GM12878 (cell line): Measurements from ENCODE around the gene RPEL1. TPM values are rescaled to one million over a fixed set of nuclear protein-coding genes. Genes with fewer than 3 reads are reported as not detected.
"Not testable (repeated sequence)": the region's sequence is repeated elsewhere in the genome, so short reads cannot be mapped to it uniquely, and the experiment has no call there.

Experiments used
- ATAC-seq: fragments of 200-7000 bp; cut with Tn5 transposase; 3 replicates; pipeline ENCODE4 v1.9.1; 2020; ENCODE audit warnings: mild to moderate bottlenecking, moderate library complexity
- BruUV-seq: library from RNA; stranded (reverse); fragments of 400-500 nt; replicated peaks from 2 replicates; lab custom pipeline; 2021; lab: Mats Ljungman, UMichigan
- CTCF ChIA-PET: fragments of 300-600 bp; sonication (Branson Sonifier 250); formaldehyde crosslinking; extraction: SDS; loops from one replicate; lab custom pipeline; 2021; ENCODE audit warnings: inconsistent platforms; lab: Yijun Ruan, JAX
- POLR2A ChIA-PET: fragments of 350-600 bp; formaldehyde crosslinking; extraction: SDS; loops from one replicate; lab custom pipeline; 2021; ENCODE audit warnings: inconsistent platforms; lab: Charles Lee
- RAD21 ChIA-PET: fragments of 300-600 bp; sonication (Branson Sonifier 250); formaldehyde crosslinking; loops from one replicate; lab custom pipeline; 2023; ENCODE audit warnings: antibody characterized with exemption; ENCODE audit not compliant: unreplicated experiment; lab: Charles Lee
- SMC1A ChIA-PET: fragments of 300-600 bp; sonication (Branson Sonifier 250); formaldehyde crosslinking; loops from one replicate; lab custom pipeline; 2023; ENCODE audit not compliant: unreplicated experiment, uncharacterized antibody; lab: Charles Lee
- DNase-seq: peaks from one replicate; pipeline ENCODE4 v3.0.0-alpha.2; 2011; ENCODE audit warnings: low read depth, low spot score
- FAIRE-seq: peaks from 3 replicates; lab custom pipeline; 2011; peaks lifted over from hg19 to GRCh38; lab: Jason Lieb, UNC
- H2AFZ ChIP-seq: 2 replicates; pipeline ENCODE4 v1.6.0; 2011; ENCODE audit warnings: low read depth, low read length, control low read depth; ENCODE audit not compliant: control insufficient read depth
- H3K27ac ChIP-seq: 2 replicates; pipeline ENCODE4 v1.5.1; 2011; ENCODE audit warnings: control low read depth; ENCODE audit not compliant: control insufficient read depth, insufficient read depth
- H3K27me3 ChIP-seq, 2 experiments: replicated peaks in 1 of 2; 2 replicates each; pipeline versions ENCODE4 v1.6.0 to v1.6.1; 2011; ENCODE audit warnings: low read length in 1 of 2; ENCODE audit not compliant: control insufficient read depth in 2 of 2, insufficient read depth in 2 of 2
- H3K36me3 ChIP-seq, 2 experiments: 2 replicates each; pipeline ENCODE4 v1.5.1; 2011; ENCODE audit warnings: low read length in 1 of 2; ENCODE audit not compliant: control insufficient read depth in 2 of 2, insufficient read depth in 2 of 2
- H3K4me1 ChIP-seq: 2 replicates; pipeline ENCODE4 v1.6.1; 2011; ENCODE audit warnings: mild to moderate bottlenecking, low read length, moderate library complexity, mixed read lengths; ENCODE audit not compliant: control insufficient read depth, insufficient read depth
- H3K4me2 ChIP-seq: 2 replicates; pipeline ENCODE4 v1.6.0; 2011; ENCODE audit warnings: control low read depth; ENCODE audit not compliant: control insufficient read depth, insufficient read depth
- H3K4me3 ChIP-seq: fragments of 200-600 bp; sonication (generic); 2 replicates; pipeline ENCODE4 v1.5.1; 2016
- H3K79me2 ChIP-seq: 2 replicates; pipeline ENCODE4 v1.6.0; 2011; ENCODE audit warnings: low read length; ENCODE audit not compliant: control insufficient read depth, insufficient read depth
- H3K9ac ChIP-seq: 2 replicates; pipeline ENCODE4 v1.8.0; 2011; ENCODE audit warnings: low read length, control low read depth, mixed read lengths; ENCODE audit not compliant: control insufficient read depth, insufficient read depth
- H3K9me3 ChIP-seq: replicated peaks from 3 replicates; pipeline ENCODE4 v1.5.1; 2011; ENCODE audit warnings: mild to moderate bottlenecking, low read length; ENCODE audit not compliant: control insufficient read depth, insufficient read depth
- H4K20me1 ChIP-seq: 2 replicates; pipeline ENCODE4 v1.6.0; 2011; ENCODE audit not compliant: control insufficient read depth, insufficient read depth
- LARP7 ChIP-seq: fragments of 450-650 bp; IDR thresholded peaks from 2 replicates; pipeline ENCODE4 v1.6.1; 2017; ENCODE audit warnings: mild to moderate bottlenecking
- MTA3 ChIP-seq: IDR thresholded peaks from 2 replicates; pipeline ENCODE4 v1.6.1; 2012; ENCODE audit warnings: low read length, inconsistent platforms, borderline replicate concordance
- NR2F1 ChIP-seq: fragments of 450-650 bp; conservative IDR thresholded peaks from 2 replicates; pipeline ENCODE4 v1.6.1; 2017; ENCODE audit warnings: mild to moderate bottlenecking
- WGBS: methylation state at CpG from one replicate; pipeline ENCODE4 v1.1.6; 2016; ENCODE audit warnings: low lambda C conversion rate; ENCODE audit not compliant: insufficient replicate concordance, insufficient coverage; ENCODE audit errors: missing lambda C conversion rate; 5-methylcytosine and 5-hydroxymethylcytosine counted together
- in situ Hi-C: fragments of 300-500 bp; cut with MboI; formaldehyde crosslinking; loops from 9 replicates; pipeline ENCODE4 v1.14.3; 2018; ENCODE audit warnings: mixed read lengths
- intact Hi-C: fragments of 100-400 bp; cut with micrococcal nuclease; formaldehyde crosslinking; loops from one replicate; pipeline ENCODE4 v1.14.2; 2022; ENCODE audit not compliant: unreplicated experiment
- polyA plus RNA-seq, 11 experiments: library from polyadenylated mRNA; depleted of rRNA in 4 of 11; unstranded in 6 of 11; stranded (reverse) in 5 of 11; fragments of >200 nt; fragmentation: Nextera tagmentation in 4 of 11; fragmentation: Illumina TruSeq in 1 of 11; extraction: Ambion mirVana in 4 of 11; extraction: Trizol in 1 of 11; gene quantifications; 1 replicate in 1 of 11; 2 replicates in 10 of 11; pipeline versions ENCODE4 v1.2.1 to v1.2.3, GENCODE V29; 2011 to 2016; ENCODE audit warnings: inconsistent platforms in 2 of 11, missing spikeins in 2 of 11, low read depth in 1 of 11
- total RNA-seq, 4 experiments: library from RNA; depleted of rRNA in 3 of 4; stranded (reverse); fragments of >200 nt in 3 of 4; fragmentation: Illumina TruSeq in 1 of 4; extraction: Trizol in 1 of 4; gene quantifications; 2 replicates each; pipeline versions ENCODE4 v1.2.1 to v1.2.3, GENCODE V29; 2013 to 2021

Gene RPEL1
- total and polyA plus RNA-seq, 10 of the 15 experiments (the other 5 are each of a cell fraction or from before 2014, with no cell fraction given), result 0.04 to 0.08 (median 0.06) TPM; not detected in 6

- FAIRE-seq (no peak), DNase-seq (no peak), ATAC-seq (no peak)
- TF ChIP-seq MTA3 (no peak), LARP7 (no peak), NR2F1 (0 out of 2 replicates have a peak, but pooled peaks have one; percentile 12)
- H2AFZ ChIP-seq, result no peak overlapping the region
- no peak overlapping the region for H3K4me2 ChIP-seq
- WGBS, result 73% methylated on average over 4 of the region's 4 CpGs
- no peaks in the 10 kb centered on the region for H3K36me3 ChIP-seq
- intact Hi-C loops (no loop called here), in situ Hi-C loops (no loop called here)
- ChIA-PET POLR2A (no interaction called here), SMC1A (no interaction called here), CTCF (no interaction called here), RAD21 (no interaction called here)
- peaks cover 2% of the 10 kb centered on the region; the same call in 1 of the 3 replicates for H3K9me3 ChIP-seq
- no peaks in the 10 kb centered on the region for H3K27me3 ChIP-seq
- no peaks in the 10 kb centered on the region for H3K4me1 ChIP-seq
- no peak overlapping the region for H3K4me3 ChIP-seq
- no TSS peak for BruUV-seq
- no peaks in the 10 kb centered on the region for H4K20me1 ChIP-seq
- no peak overlapping the region for H3K9ac ChIP-seq
- H3K27ac ChIP-seq, result no peak overlapping the region
- no peaks in the 10 kb centered on the region for H3K79me2 ChIP-seq
Observed at GRCh38 chr10:103224133-103224532, 21.6 kb upstream of the RPEL1 start.

GRCh38 chr10:103224721-103225120 is 21.0 kb upstream of the RPEL1 start:
- CTCF ChIA-PET, result interaction anchor here (0.6 kb wide), 1 partner anchor 474 kb away, joined by 4 read pairs; no protein-coding TSS in a partner anchor
- H3K4me1 ChIP-seq, SMC1A ChIA-PET, H3K79me2 ChIP-seq, H3K27me3 ChIP-seq, H3K9ac ChIP-seq, intact Hi-C loops, FAIRE-seq, H4K20me1 ChIP-seq, H3K36me3 ChIP-seq, in situ Hi-C loops, H3K4me2 ChIP-seq, H3K9me3 ChIP-seq, H2AFZ ChIP-seq, POLR2A ChIA-PET, ATAC-seq, H3K27ac ChIP-seq, H3K4me3 ChIP-seq, RAD21 ChIA-PET, BruUV-seq, DNase-seq: not testable (repeated sequence)
- 45% methylated on average over 4 of the region's 5 CpGs for WGBS
